Measurements from ENCODE around the gene LARGE1. TPM values are rescaled to one million over a fixed set of nuclear protein-coding genes. Genes with fewer than 3 reads are reported as not detected.

The LARGE1 gene
- total RNA-seq, 1 experiment from 2014 or later: 2.5 TPM

DNA sequence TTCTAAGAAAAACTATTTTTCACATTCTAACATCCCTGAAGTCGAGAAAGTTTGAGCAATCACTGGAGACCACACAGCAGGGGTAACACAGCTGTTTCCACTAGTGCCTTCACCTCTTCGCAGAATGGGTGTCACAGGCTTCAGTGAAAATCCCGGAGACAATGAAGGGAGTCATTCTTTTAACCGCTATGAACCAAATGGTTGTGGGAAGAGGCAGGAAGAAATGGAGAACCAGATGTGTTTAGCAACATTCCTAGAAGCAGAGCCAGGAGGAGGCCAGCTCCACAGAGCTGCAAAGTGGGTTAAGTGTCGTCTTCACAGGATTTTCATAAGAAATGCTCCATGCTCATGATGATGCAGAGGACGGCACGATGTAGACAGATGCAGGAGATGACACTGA lies 221.1 kb downstream of the LARGE1 start:
- ChIA-PET POLR2A (no interaction called here), CTCF (no interaction called here)
- ATAC-seq (no peak), DNase-seq (ENCODE audit: low read depth, low spot score) (no peak)
- H3K27ac ChIP-seq (ENCODE audit: low read length): no peak overlapping the region
- H3K27me3 ChIP-seq (ENCODE audit: control insufficient read depth, insufficient read depth, low read length): no peaks in the 10 kb centered on the region
- H3K4me1 ChIP-seq (ENCODE audit: control insufficient read depth, insufficient read depth, low read length): no peaks in the 10 kb centered on the region
- TF ChIP-seq POLR2AphosphoS5 (IDR thresholded peaks at IDR 0.05; ENCODE audit: low read depth, low read length) (no peak), TCF7L2 (IDR thresholded peaks at IDR 0.05; ENCODE audit: low read depth, low read length) (no peak)
- TF ChIP-seq, protein P1, sequence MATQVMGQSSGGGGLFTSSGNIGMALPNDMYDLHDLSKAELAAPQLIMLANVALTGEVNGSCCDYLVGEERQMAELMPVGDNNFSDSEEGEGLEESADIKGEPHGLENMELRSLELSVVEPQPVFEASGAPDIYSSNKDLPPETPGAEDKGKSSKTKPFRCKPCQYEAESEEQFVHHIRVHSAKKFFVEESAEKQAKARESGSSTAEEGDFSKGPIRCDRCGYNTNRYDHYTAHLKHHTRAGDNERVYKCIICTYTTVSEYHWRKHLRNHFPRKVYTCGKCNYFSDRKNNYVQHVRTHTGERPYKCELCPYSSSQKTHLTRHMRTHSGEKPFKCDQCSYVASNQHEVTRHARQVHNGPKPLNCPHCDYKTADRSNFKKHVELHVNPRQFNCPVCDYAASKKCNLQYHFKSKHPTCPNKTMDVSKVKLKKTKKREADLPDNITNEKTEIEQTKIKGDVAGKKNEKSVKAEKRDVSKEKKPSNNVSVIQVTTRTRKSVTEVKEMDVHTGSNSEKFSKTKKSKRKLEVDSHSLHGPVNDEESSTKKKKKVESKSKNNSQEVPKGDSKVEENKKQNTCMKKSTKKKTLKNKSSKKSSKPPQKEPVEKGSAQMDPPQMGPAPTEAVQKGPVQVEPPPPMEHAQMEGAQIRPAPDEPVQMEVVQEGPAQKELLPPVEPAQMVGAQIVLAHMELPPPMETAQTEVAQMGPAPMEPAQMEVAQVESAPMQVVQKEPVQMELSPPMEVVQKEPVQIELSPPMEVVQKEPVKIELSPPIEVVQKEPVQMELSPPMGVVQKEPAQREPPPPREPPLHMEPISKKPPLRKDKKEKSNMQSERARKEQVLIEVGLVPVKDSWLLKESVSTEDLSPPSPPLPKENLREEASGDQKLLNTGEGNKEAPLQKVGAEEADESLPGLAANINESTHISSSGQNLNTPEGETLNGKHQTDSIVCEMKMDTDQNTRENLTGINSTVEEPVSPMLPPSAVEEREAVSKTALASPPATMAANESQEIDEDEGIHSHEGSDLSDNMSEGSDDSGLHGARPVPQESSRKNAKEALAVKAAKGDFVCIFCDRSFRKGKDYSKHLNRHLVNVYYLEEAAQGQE (IDR thresholded peaks at IDR 0.05; ENCODE audit: insufficient read depth in 1 of 2, low read depth in 2 of 2, low read length in 1 of 2): no peak
- no peaks in the 10 kb centered on the region for H3K36me3 ChIP-seq (ENCODE audit: control insufficient read depth, insufficient read depth, low read length)
- intact Hi-C loops (cut with micrococcal nuclease; ENCODE audit: unreplicated experiment): no loop called here
- H3K9me3 ChIP-seq (ENCODE audit: control insufficient read depth, insufficient read depth, low read depth, low read length): no peaks in the 10 kb centered on the region
- BruUV-seq (replicated peaks): no TSS peak
- in situ Hi-C loops (cut with HindIII; ENCODE audit: low pct_unique_long_range_greater_than_20kb, low sequenced_read_pairs): no loop called here
- H3K4me3 ChIP-seq (ENCODE audit: low read depth in 2 of 2, low read length in 2 of 2): no peak overlapping the region

DNA sequence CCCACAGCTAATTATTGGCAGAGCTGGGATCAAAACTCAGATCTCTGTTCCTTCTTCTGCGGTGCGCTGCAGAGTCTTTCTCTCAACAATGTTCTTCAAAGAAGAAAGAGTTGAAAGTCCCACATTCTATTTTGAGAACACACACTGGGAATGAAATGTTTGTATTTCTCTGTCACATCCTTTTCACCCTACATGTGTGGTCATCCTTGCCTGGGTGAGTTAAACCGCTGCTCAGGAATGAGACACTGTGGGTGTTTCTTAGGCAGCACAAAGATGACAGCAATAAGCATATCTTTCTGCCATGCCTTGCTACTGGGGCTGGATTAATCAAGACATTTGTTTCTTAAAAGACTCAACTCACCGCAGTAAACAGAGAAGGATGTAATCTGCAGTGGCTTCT lies 222.6 kb downstream of the LARGE1 start:
- Histone ChIP-seq H3K27me3 (ENCODE audit: control insufficient read depth, insufficient read depth, low read length) (no peaks in the 10 kb centered on the region), H3K4me3 (ENCODE audit: low read depth in 2 of 2, low read length in 2 of 2) (no peak overlapping the region), H3K9me3 (ENCODE audit: control insufficient read depth, insufficient read depth, low read depth, low read length) (no peaks in the 10 kb centered on the region), H3K27ac (ENCODE audit: low read length) (no peak overlapping the region), H3K36me3 (ENCODE audit: control insufficient read depth, insufficient read depth, low read length) (no peaks in the 10 kb centered on the region), H3K4me1 (ENCODE audit: control insufficient read depth, insufficient read depth, low read length) (no peaks in the 10 kb centered on the region)
- BruUV-seq (replicated peaks): no TSS peak
- ChIA-PET CTCF (no interaction called here), POLR2A (no interaction called here)
- no peak for DNase-seq (ENCODE audit: low read depth, low spot score)
- no peak for ATAC-seq
- TF ChIP-seq POLR2AphosphoS5 (IDR thresholded peaks at IDR 0.05; ENCODE audit: low read depth, low read length) (no peak), TCF7L2 (IDR thresholded peaks at IDR 0.05; ENCODE audit: low read depth, low read length) (no peak), SIN3A (IDR thresholded peaks at IDR 0.05; ENCODE audit: borderline replicate concordance, insufficient read depth, low read depth, low read length) (no peak)
- TF ChIP-seq, protein P1 (IDR thresholded peaks at IDR 0.05; ENCODE audit: insufficient read depth in 1 of 2, low read depth in 2 of 2, low read length in 1 of 2): no peak
- TF ChIP-seq, protein P2, sequence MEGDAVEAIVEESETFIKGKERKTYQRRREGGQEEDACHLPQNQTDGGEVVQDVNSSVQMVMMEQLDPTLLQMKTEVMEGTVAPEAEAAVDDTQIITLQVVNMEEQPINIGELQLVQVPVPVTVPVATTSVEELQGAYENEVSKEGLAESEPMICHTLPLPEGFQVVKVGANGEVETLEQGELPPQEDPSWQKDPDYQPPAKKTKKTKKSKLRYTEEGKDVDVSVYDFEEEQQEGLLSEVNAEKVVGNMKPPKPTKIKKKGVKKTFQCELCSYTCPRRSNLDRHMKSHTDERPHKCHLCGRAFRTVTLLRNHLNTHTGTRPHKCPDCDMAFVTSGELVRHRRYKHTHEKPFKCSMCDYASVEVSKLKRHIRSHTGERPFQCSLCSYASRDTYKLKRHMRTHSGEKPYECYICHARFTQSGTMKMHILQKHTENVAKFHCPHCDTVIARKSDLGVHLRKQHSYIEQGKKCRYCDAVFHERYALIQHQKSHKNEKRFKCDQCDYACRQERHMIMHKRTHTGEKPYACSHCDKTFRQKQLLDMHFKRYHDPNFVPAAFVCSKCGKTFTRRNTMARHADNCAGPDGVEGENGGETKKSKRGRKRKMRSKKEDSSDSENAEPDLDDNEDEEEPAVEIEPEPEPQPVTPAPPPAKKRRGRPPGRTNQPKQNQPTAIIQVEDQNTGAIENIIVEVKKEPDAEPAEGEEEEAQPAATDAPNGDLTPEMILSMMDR (IDR thresholded peaks at IDR 0.05): no peak
- in situ Hi-C loops (cut with HindIII; ENCODE audit: low pct_unique_long_range_greater_than_20kb, low sequenced_read_pairs): no loop called here
- intact Hi-C loops (cut with micrococcal nuclease; ENCODE audit: unreplicated experiment): no loop called here

Measured in Panc1 (cell line).